HepG2 (cell line): Measurements from ENCODE around the gene CXCL17. TPM values are rescaled to one million over a fixed set of nuclear protein-coding genes. Genes with fewer than 3 reads are reported as not detected.
A peak's percentile ranks its signal among the peaks of the same experiment; 100 is the strongest.

Experiments
- GATAD2A ChIP-seq: IDR thresholded peaks from 2 replicates; pipeline ENCODE4 v1.6.1; 2016
- HNF4A ChIP-seq: sonication (generic); formaldehyde crosslinking; IDR thresholded peaks from 2 replicates; pipeline ENCODE4 v1.4.0; 2020; ENCODE audit warnings: missing genetic modification reagents
- KDM5B ChIP-seq: sonication (generic); formaldehyde crosslinking; IDR thresholded peaks from 2 replicates; pipeline ENCODE4 v1.4.0; 2020; ENCODE audit warnings: missing genetic modification reagents, mild to moderate bottlenecking, borderline replicate concordance
- KDM6A ChIP-seq: IDR thresholded peaks from 2 replicates; pipeline ENCODE4 v1.6.1; 2016; ENCODE audit warnings: low read depth
- MEIS2 ChIP-seq: sonication (generic); formaldehyde crosslinking; IDR thresholded peaks from 2 replicates; pipeline ENCODE4 v1.9.0; 2021; ENCODE audit warnings: mild to moderate bottlenecking, missing genetic modification reagents
- MXD4 ChIP-seq: IDR thresholded peaks from 2 replicates; pipeline ENCODE4 v1.6.1; 2016; ENCODE audit warnings: mild to moderate bottlenecking, missing biosample characterization, missing genetic modification reagents
- NCOA2 ChIP-seq: sonication (generic); formaldehyde crosslinking; IDR thresholded peaks from 2 replicates; pipeline ENCODE4 v1.8.0; 2022; ENCODE audit warnings: inconsistent platforms
- NR2C2 ChIP-seq: sonication (generic); formaldehyde crosslinking; IDR thresholded peaks from 2 replicates; pipeline ENCODE4 v1.4.0; 2020; ENCODE audit warnings: missing genetic modification reagents, mild to moderate bottlenecking, moderate library complexity, borderline replicate concordance
- PAX8 ChIP-seq: sonication (generic); formaldehyde crosslinking; IDR thresholded peaks from 2 replicates; pipeline ENCODE4 v1.8.0; 2022; ENCODE audit warnings: mild to moderate bottlenecking, missing genetic modification reagents, borderline replicate concordance
- SOX6 ChIP-seq, 2 experiments: fragments of 450-650 bp in 1 of 2; sonication (generic) in 1 of 2; formaldehyde crosslinking in 1 of 2; IDR thresholded peaks; 2 replicates each; pipeline versions ENCODE4 v1.4.0 to v1.6.1; 2017 to 2020; ENCODE audit warnings: antibody characterized with exemption in 1 of 2, mild to moderate bottlenecking in 1 of 2, missing genetic modification reagents in 1 of 2
- SRSF4 ChIP-seq: fragments of 200-400 bp; formaldehyde crosslinking; IDR thresholded peaks from one replicate; pipeline ENCODE4 v1.6.1; 2018; ENCODE audit warnings: mild to moderate bottlenecking, low read depth, low read length, moderate library complexity; ENCODE audit not compliant: poor library complexity, severe bottlenecking
- TBX2 ChIP-seq: sonication (generic); formaldehyde crosslinking; IDR thresholded peaks from 2 replicates; pipeline ENCODE4 v1.5.0; 2020; ENCODE audit warnings: missing genetic modification reagents, mild to moderate bottlenecking, borderline replicate concordance
- ZFP36L1 ChIP-seq: sonication (generic); formaldehyde crosslinking; IDR thresholded peaks from 2 replicates; pipeline ENCODE4 v1.8.0; 2022; ENCODE audit warnings: mild to moderate bottlenecking, missing genetic modification reagents, moderate library complexity
- ZNF230 ChIP-seq: sonication (generic); formaldehyde crosslinking; IDR thresholded peaks from 2 replicates; pipeline ENCODE4 v1.4.0; 2020; ENCODE audit warnings: mild to moderate bottlenecking, missing genetic modification reagents
- ZNF616 ChIP-seq: sonication (generic); formaldehyde crosslinking; IDR thresholded peaks from 2 replicates; pipeline ENCODE4 v1.5.0; 2020; ENCODE audit warnings: low read depth, mild to moderate bottlenecking, missing genetic modification reagents
- ZNF678 ChIP-seq: sonication (generic); formaldehyde crosslinking; IDR thresholded peaks from 2 replicates; pipeline ENCODE4 v1.4.0; 2020; ENCODE audit warnings: mild to moderate bottlenecking, missing genetic modification reagents
- ZNF773 ChIP-seq: sonication (generic); formaldehyde crosslinking; IDR thresholded peaks from 2 replicates; pipeline ENCODE4 v1.4.0; 2020; ENCODE audit warnings: missing genetic modification reagents, borderline replicate concordance
- polyA plus RNA-seq, 8 experiments: library from polyadenylated mRNA; depleted of rRNA in 3 of 8; stranded (reverse) in 7 of 8; unstranded in 1 of 8; fragments of >200 nt; fragmentation: Illumina TruSeq in 4 of 8; extraction: Trizol in 4 of 8; gene quantifications; 2 replicates each; pipeline versions ENCODE4 v1.2.1 to v1.2.3, GENCODE V29; 2011 to 2016; ENCODE audit warnings: low read depth in 4 of 8, missing spikeins in 1 of 8, mixed read lengths in 1 of 8; ENCODE audit not compliant: insufficient read depth in 1 of 8
- total RNA-seq, 5 experiments: library from RNA; depleted of rRNA; stranded (reverse); fragments of >200 nt; fragmentation: Illumina TruSeq; extraction: Trizol; gene quantifications; 2 replicates each; pipeline ENCODE4 v1.2.3, GENCODE V29; 2016; ENCODE audit warnings: low read depth in 1 of 5
- TF ChIP-seq, protein P1 (sequence below): sonication (generic); formaldehyde crosslinking; conservative IDR thresholded peaks from 2 replicates; pipeline ENCODE4 v1.4.0; 2020; ENCODE audit warnings: mild to moderate bottlenecking, missing genetic modification reagents, moderate library complexity
- TF ChIP-seq, protein P2 (sequence below): sonication (generic); formaldehyde crosslinking; IDR thresholded peaks from 2 replicates; pipeline ENCODE4 v1.5.0; 2020; ENCODE audit warnings: missing genetic modification reagents
- TF ChIP-seq, protein P3 (sequence below): sonication (generic); formaldehyde crosslinking; IDR thresholded peaks from 2 replicates; pipeline ENCODE4 v1.5.0; 2020; ENCODE audit warnings: mild to moderate bottlenecking, missing genetic modification reagents, moderate library complexity
- TF ChIP-seq, protein P4 (sequence below): sonication (generic); formaldehyde crosslinking; IDR thresholded peaks from 2 replicates; pipeline ENCODE4 v1.4.0; 2020; ENCODE audit warnings: missing genetic modification reagents

Gene CXCL17
- total and polyA plus RNA-seq, 2 of the 13 experiments (the other 11 are each of a cell fraction or from before 2014, with no cell fraction given), result 0.12 TPM; not detected in 1

DNA sequence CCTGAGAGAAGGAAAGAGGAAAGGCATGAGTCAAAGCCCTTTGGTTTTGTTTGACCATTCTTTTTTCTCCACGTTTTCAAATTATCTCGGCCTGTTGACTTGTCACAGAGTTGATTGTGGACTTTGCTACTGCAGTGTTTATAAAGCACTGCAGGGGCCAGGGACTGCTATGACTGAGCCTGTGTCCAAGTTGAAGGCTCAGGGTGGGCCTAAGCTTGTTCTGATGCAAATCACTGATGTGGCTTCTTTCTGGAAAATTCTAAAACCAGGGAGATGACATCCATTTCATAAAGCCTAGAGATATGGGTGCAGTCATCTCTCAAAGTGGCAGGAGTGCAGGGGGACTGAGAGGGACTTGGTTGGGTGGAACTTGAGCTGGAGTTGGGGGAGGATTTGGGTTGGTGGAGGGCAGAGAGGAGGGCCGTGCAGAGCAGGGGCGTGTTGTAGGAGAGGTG, 1.2 kb upstream of the CXCL17 start (continued):
- TF ChIP-seq, protein P1, sequence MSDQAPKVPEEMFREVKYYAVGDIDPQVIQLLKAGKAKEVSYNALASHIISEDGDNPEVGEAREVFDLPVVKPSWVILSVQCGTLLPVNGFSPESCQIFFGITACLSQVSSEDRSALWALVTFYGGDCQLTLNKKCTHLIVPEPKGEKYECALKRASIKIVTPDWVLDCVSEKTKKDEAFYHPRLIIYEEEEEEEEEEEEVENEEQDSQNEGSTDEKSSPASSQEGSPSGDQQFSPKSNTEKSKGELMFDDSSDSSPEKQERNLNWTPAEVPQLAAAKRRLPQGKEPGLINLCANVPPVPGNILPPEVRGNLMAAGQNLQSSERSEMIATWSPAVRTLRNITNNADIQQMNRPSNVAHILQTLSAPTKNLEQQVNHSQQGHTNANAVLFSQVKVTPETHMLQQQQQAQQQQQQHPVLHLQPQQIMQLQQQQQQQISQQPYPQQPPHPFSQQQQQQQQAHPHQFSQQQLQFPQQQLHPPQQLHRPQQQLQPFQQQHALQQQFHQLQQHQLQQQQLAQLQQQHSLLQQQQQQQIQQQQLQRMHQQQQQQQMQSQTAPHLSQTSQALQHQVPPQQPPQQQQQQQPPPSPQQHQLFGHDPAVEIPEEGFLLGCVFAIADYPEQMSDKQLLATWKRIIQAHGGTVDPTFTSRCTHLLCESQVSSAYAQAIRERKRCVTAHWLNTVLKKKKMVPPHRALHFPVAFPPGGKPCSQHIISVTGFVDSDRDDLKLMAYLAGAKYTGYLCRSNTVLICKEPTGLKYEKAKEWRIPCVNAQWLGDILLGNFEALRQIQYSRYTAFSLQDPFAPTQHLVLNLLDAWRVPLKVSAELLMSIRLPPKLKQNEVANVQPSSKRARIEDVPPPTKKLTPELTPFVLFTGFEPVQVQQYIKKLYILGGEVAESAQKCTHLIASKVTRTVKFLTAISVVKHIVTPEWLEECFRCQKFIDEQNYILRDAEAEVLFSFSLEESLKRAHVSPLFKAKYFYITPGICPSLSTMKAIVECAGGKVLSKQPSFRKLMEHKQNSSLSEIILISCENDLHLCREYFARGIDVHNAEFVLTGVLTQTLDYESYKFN (CRISPR knock-in tag), result peak; percentile 98
- TF ChIP-seq, protein P2, sequence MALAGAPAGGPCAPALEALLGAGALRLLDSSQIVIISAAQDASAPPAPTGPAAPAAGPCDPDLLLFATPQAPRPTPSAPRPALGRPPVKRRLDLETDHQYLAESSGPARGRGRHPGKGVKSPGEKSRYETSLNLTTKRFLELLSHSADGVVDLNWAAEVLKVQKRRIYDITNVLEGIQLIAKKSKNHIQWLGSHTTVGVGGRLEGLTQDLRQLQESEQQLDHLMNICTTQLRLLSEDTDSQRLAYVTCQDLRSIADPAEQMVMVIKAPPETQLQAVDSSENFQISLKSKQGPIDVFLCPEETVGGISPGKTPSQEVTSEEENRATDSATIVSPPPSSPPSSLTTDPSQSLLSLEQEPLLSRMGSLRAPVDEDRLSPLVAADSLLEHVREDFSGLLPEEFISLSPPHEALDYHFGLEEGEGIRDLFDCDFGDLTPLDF (CRISPR knock-in tag), result no peak
- TF ChIP-seq, protein P3, sequence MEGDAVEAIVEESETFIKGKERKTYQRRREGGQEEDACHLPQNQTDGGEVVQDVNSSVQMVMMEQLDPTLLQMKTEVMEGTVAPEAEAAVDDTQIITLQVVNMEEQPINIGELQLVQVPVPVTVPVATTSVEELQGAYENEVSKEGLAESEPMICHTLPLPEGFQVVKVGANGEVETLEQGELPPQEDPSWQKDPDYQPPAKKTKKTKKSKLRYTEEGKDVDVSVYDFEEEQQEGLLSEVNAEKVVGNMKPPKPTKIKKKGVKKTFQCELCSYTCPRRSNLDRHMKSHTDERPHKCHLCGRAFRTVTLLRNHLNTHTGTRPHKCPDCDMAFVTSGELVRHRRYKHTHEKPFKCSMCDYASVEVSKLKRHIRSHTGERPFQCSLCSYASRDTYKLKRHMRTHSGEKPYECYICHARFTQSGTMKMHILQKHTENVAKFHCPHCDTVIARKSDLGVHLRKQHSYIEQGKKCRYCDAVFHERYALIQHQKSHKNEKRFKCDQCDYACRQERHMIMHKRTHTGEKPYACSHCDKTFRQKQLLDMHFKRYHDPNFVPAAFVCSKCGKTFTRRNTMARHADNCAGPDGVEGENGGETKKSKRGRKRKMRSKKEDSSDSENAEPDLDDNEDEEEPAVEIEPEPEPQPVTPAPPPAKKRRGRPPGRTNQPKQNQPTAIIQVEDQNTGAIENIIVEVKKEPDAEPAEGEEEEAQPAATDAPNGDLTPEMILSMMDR, result peak; percentile 10; the same call in 1 of the 2 replicates
- TF ChIP-seq MEIS2 (CRISPR knock-in tag) (peak; percentile 75; the same call in 1 of the 2 replicates), ZFP36L1 (CRISPR knock-in tag) (peak; percentile 88), SRSF4 (no peak), PAX8 (CRISPR knock-in tag) (no peak), NR2C2 (CRISPR knock-in tag) (peak; percentile 65), ZNF616 (CRISPR knock-in tag) (no peak), KDM5B (CRISPR knock-in tag) (peak; percentile 58; the same call in 1 of the 2 replicates), NCOA2 (CRISPR knock-in tag) (peak; percentile 80), ZNF230 (CRISPR knock-in tag) (peak; percentile 49; the same call in 1 of the 2 replicates), ZNF678 (CRISPR knock-in tag) (0 out of 2 replicates have a peak, but pooled peaks have one; percentile 37), HNF4A (CRISPR knock-in tag) (peak; percentile 95), SOX6 (IDR thresholded peaks at IDR 0.05) (no peak), SOX6 (CRISPR knock-in tag; IDR thresholded peaks at IDR 0.05) (peak; percentile 77), ZNF773 (no peak), TBX2 (CRISPR knock-in tag) (peak; percentile 75), MXD4 (CRISPR knock-in tag) (no peak), KDM6A (CRISPR knock-in tag) (peak; percentile 93), GATAD2A (CRISPR knock-in tag) (peak; percentile 89)
- TF ChIP-seq, protein P4, sequence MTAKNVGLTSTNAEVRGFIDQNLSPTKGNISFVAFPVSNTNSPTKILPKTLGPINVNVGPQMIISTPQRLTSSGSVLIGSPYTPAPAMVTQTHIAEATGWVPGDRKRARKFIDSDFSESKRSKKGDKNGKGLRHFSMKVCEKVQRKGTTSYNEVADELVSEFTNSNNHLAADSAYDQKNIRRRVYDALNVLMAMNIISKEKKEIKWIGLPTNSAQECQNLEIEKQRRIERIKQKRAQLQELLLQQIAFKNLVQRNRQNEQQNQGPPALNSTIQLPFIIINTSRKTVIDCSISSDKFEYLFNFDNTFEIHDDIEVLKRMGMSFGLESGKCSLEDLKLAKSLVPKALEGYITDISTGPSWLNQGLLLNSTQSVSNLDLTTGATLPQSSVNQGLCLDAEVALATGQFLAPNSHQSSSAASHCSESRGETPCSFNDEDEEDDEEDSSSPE (CRISPR knock-in tag), result peak; percentile 46; the same call in 1 of the 2 replicates
